Right lobe of liver (tissue), 4 donors: ENCODE results near the gene KIFC3.

Experiments used
- CTCF ChIP-seq, 4 donors: fragments of 200-600 bp in 3 of 4; fragments of 450-650 bp in 1 of 4; IDR thresholded peaks; one replicate each; pipeline versions ENCODE4 v1.5.1 to v1.8.0; 2016 to 2022; ENCODE audit warnings: antibody characterized with exemption in 4 of 4, mild to moderate bottlenecking in 2 of 4
- POLR2A ChIP-seq: fragments of 450-650 bp; IDR thresholded peaks from one replicate; pipeline ENCODE4 v1.6.1; 2017; ENCODE audit warnings: antibody characterized with exemption, mild to moderate bottlenecking
- donor health status: DM: no; HTN: no; CAD: no.
- donor health status: DM: no; HTN: no; CAD: no.
- donor health status: DM: no; HTN: yes; CAD: no.

- TF ChIP-seq POLR2A = no peak
- no peak for TF ChIP-seq CTCF (IDR thresholded peaks at IDR 0.05)
These were observed 40.3 kb upstream of the KIFC3 start for GRCh38 chr16:57842601-57843000.
